ENCODE measurements around the gene IDH3A.

DNA sequence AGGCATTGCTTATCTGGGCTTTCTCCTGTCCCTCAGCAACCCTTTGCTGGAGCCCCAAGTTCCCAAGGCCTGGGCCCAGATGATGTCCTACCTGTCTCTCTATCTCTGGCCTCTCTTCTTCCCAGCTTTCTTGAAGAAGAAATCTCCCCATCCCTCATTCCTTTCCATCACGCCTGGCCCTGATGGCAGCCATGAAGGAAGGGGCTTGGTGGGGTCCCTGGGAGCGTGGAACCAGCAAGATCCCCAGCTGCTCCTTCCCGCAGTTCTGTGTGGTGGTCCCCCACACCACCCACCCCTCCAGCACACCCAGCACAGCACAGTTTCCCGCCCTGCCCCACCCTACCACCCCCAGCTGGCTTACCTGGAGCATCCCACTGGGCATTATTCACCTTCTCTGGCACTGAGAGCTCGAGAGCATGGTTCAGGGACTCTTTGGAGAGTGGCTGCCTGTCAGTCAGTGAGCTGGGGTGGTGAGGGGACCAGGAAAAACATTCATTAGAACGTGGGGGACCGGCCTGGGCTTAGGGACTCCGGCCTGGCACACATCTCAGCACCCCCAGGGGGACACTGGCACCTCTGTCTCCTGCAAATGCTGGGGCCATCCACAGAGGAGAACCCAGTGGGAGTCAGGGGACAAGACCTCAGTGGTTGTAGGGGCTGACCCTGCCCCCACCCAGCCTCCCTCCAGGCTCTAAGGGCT is 58.6 kb downstream of the IDH3A start:
- TF ChIP-seq, protein P1, sequence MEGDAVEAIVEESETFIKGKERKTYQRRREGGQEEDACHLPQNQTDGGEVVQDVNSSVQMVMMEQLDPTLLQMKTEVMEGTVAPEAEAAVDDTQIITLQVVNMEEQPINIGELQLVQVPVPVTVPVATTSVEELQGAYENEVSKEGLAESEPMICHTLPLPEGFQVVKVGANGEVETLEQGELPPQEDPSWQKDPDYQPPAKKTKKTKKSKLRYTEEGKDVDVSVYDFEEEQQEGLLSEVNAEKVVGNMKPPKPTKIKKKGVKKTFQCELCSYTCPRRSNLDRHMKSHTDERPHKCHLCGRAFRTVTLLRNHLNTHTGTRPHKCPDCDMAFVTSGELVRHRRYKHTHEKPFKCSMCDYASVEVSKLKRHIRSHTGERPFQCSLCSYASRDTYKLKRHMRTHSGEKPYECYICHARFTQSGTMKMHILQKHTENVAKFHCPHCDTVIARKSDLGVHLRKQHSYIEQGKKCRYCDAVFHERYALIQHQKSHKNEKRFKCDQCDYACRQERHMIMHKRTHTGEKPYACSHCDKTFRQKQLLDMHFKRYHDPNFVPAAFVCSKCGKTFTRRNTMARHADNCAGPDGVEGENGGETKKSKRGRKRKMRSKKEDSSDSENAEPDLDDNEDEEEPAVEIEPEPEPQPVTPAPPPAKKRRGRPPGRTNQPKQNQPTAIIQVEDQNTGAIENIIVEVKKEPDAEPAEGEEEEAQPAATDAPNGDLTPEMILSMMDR (conservative IDR thresholded peaks at IDR 0.05; ENCODE audit: low read depth, low read length): no peak
- no peak for TF ChIP-seq EZH2 (IDR thresholded peaks at IDR 0.05; ENCODE audit: borderline replicate concordance, low read depth, low read length, poor library complexity, severe bottlenecking)

Measured in A673 (cell line).